Choroid plexus epithelial cell (primary cell): ENCODE data around the gene KCNG4.

Experiments used
- DNase-seq: peaks from one replicate; pipeline ENCODE4 v3.0.0-alpha.2; 2010; ENCODE audit warnings: low read depth
- H3K4me3 ChIP-seq: 2 replicates; pipeline ENCODE4 v1.5.1; 2011; ENCODE audit warnings: low read depth, mild to moderate bottlenecking, control low read depth, low read length, moderate library complexity
- CTCF ChIP-seq: conservative IDR thresholded peaks from 2 replicates; pipeline ENCODE4 v1.5.1; 2011; ENCODE audit warnings: low read depth, mild to moderate bottlenecking, control low read depth, inconsistent platforms, low read length, moderate library complexity

KCNG4 gene

GRCh38 chr16:84236671-84237070, 3.1 kb downstream of the KCNG4 start:
- TF ChIP-seq CTCF: no peak
- DNase-seq: no peak
- H3K4me3 ChIP-seq: no peak overlapping the region

- no peak overlapping the region for H3K4me3 ChIP-seq
- no peak for TF ChIP-seq CTCF
- no peak for DNase-seq
Observed at GRCh38 chr16:84234321-84235241, 5.2 kb downstream of the KCNG4 start.

GRCh38 chr16:84233748-84234147, 6.1 kb downstream of the KCNG4 start:
- no peak for DNase-seq
- no peak for TF ChIP-seq CTCF
- H3K4me3 ChIP-seq: no peak overlapping the region

- no peak overlapping the region for H3K4me3 ChIP-seq
- no peak for TF ChIP-seq CTCF
- DNase-seq: no peak
Observed at GRCh38 chr16:84232969-84233368, 6.8 kb downstream of the KCNG4 start.

- no peak for TF ChIP-seq CTCF
Observed at GRCh38 chr16:84232060-84232459, 7.8 kb downstream of the KCNG4 start.

GRCh38 chr16:84229471-84229870, 10.3 kb downstream of the KCNG4 start:
- no peak overlapping the region for H3K4me3 ChIP-seq
- TF ChIP-seq CTCF: no peak
- no peak for DNase-seq

More at GRCh38 chr16:84232060-84232459, 7.8 kb downstream of the KCNG4 start:
- no peak overlapping the region for H3K4me3 ChIP-seq
- no peak for DNase-seq
